Right lobe of liver (tissue), 6 donors: Measurements from ENCODE around the gene CETN1. TPM values are rescaled to one million over a fixed set of nuclear protein-coding genes. Genes with fewer than 3 reads are reported as not detected.
A peak's percentile ranks its signal among the peaks of the same experiment; 100 is the strongest.

ENCODE experiments used
- ATAC-seq, 4 donors: fragments of 200-7000 bp; cut with Tn5 transposase; one replicate each; pipeline ENCODE4 v1.9.1; 2020; ENCODE audit warnings: mild to moderate bottlenecking in 4 of 4, moderate library complexity in 4 of 4
- DNase-seq, 3 donors: peaks; one replicate each; pipeline ENCODE4 v3.0.0-alpha.2; 2020
- H3K27ac ChIP-seq, 3 donors: fragments of 200-600 bp; one replicate each; pipeline ENCODE4 v1.8.0; 2022
- H3K27me3 ChIP-seq, 2 donors: fragments of 200-600 bp; one replicate each; pipeline ENCODE4 v1.8.0; 2022
- H3K36me3 ChIP-seq, 4 donors: fragments of 200-600 bp; sonication (generic) in 1 of 4; one replicate each; pipeline versions ENCODE4 v1.5.1 to v1.8.0; 2017 to 2022; ENCODE audit warnings: control low read depth in 1 of 4
- H3K4me1 ChIP-seq, 4 donors: fragments of 200-600 bp; sonication (generic) in 1 of 4; one replicate each; pipeline versions ENCODE4 v1.5.1 to v1.8.0; 2017 to 2022; ENCODE audit warnings: control low read depth in 1 of 4
- H3K4me3 ChIP-seq, 3 donors: fragments of 200-600 bp; one replicate each; pipeline ENCODE4 v1.8.0; 2022
- H3K9me3 ChIP-seq, 4 donors: fragments of 200-600 bp; sonication (generic) in 1 of 4; one replicate each; pipeline versions ENCODE4 v1.5.1 to v1.8.0; 2017 to 2022; ENCODE audit warnings: control low read depth in 1 of 4
- POLR2A ChIP-seq: fragments of 450-650 bp; IDR thresholded peaks from one replicate; pipeline ENCODE4 v1.6.1; 2017; ENCODE audit warnings: antibody characterized with exemption, mild to moderate bottlenecking
- whole genome bisulfite sequencing: methylation state at CpG from one replicate; pipeline ENCODE4 v1.1.6; 2018; ENCODE audit warnings: low coverage, low lambda C conversion rate; ENCODE audit not compliant: insufficient coverage; ENCODE audit errors: missing lambda C conversion rate; 5-methylcytosine and 5-hydroxymethylcytosine counted together
- intact Hi-C, 2 donors: fragments of 100-400 bp; cut with DNase I; formaldehyde crosslinking; loops; one replicate each; pipeline versions ENCODE4 v1.11.2 to v1.14.1; 2022
- total RNA-seq, 6 experiments: library from RNA; depleted of rRNA in 2 of 6; stranded (reverse); fragments of >200 nt in 2 of 6; fragmentation: NEBNext Ultra II Directional in 3 of 6; extraction: Animal tissue kit (Norgen Biotek cat#: 25700) in 3 of 6; gene quantifications; one replicate each; pipeline versions ENCODE4 v1.1.0 to v1.2.4, GENCODE V29; 2016 to 2023
- TF ChIP-seq, protein P1 (sequence below), 4 donors: fragments of 200-600 bp in 3 of 4; fragments of 450-650 bp in 1 of 4; IDR thresholded peaks; one replicate each; pipeline versions ENCODE4 v1.5.1 to v1.8.0; 2016 to 2022; ENCODE audit warnings: antibody characterized with exemption in 4 of 4, mild to moderate bottlenecking in 2 of 4
- donor health status: DM: no; HTN: yes; CAD: no.
- donor health status: DM: no; HTN: no; CAD: no.
- donor health status: DM: no; HTN: no; CAD: no.
- donor health status: DM: no; HTN: yes; CAD: no.
- donor health status: DM: no; HTN: yes; CAD: no.

CETN1 gene
- total RNA-seq, 6 experiments from 2014 or later, result not detected

DNA sequence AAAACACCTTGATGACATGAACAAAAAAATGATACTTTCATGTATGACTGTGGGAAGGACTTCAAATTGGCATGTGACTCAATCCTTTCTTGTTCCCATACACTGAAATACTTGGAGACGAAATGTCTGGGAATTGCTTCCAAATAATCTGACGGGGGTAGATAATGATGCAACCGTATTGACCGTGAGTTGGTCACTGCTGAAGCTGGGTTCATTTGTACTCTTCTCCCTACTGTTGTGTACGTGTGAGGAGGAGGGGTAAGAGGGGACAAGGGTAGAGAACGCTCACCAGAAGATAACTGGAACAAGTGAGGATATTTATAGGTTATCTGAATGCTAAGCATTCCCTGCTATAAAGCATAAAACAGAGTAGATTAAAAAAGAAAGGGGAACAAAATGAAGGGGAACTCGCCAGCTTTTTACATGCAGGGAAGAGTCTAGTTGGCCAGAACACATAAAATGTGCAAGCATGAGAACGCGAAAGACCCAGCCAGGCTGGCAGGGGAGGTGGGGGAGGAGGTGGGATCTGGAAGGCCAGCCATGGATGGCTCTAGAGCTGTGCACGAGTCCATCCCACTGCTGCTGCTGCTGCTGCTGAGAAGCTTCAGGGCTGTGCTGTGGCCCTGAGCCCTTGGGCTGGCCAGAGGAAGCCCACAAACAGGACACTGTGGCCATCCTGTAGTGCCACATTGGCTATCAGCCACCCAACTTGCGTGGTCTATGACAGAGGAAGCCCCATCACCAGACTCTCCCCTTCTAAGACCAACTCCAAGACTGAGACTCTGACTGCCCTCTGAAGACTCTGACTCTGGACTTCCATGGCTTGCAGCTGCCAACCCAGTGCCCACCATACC, 15.2 kb upstream of the CETN1 start:
- H3K4me1 ChIP-seq, result no peaks in the 10 kb centered on the region
- intact Hi-C loops, result no loop called here
- WGBS, result 26% methylated on average over 9 of the region's 11 CpGs
- no peaks in the 10 kb centered on the region for H3K9me3 ChIP-seq
- ATAC-seq (peak in 1 of 4 donors; percentile 24), DNase-seq (no peak)
- H3K27me3 ChIP-seq, result no peaks in the 10 kb centered on the region
- H3K27ac ChIP-seq, result no peak overlapping the region
- no peaks in the 10 kb centered on the region for H3K36me3 ChIP-seq
- no peak for TF ChIP-seq POLR2A
- TF ChIP-seq, protein P1, sequence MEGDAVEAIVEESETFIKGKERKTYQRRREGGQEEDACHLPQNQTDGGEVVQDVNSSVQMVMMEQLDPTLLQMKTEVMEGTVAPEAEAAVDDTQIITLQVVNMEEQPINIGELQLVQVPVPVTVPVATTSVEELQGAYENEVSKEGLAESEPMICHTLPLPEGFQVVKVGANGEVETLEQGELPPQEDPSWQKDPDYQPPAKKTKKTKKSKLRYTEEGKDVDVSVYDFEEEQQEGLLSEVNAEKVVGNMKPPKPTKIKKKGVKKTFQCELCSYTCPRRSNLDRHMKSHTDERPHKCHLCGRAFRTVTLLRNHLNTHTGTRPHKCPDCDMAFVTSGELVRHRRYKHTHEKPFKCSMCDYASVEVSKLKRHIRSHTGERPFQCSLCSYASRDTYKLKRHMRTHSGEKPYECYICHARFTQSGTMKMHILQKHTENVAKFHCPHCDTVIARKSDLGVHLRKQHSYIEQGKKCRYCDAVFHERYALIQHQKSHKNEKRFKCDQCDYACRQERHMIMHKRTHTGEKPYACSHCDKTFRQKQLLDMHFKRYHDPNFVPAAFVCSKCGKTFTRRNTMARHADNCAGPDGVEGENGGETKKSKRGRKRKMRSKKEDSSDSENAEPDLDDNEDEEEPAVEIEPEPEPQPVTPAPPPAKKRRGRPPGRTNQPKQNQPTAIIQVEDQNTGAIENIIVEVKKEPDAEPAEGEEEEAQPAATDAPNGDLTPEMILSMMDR (IDR thresholded peaks at IDR 0.05), result no peak
- no peak overlapping the region for H3K4me3 ChIP-seq

DNA sequence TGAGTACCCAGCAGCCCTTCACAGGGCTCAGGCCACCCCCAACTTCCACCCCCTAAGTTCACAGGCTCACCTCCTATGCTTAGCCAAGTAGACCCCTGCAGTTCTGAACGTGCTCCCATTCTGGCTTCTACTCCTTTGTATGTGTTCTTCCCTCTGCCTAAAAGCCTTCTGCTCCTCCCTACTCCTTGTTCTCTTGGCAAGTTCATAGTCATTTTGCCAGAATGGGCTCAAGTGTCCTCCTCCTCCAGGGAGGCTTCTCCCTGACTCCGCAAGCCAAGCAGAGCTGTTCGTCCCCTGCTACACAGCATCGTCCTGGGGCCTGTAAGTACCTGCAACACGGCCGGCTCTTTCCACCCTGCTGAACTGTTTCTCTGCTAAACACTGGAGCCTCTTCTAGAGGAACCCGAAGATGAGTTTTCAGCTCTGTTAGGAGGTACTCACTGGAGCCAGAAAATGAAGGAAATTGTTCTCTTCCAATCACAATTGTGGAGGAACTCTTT, 14.6 kb upstream of the CETN1 start:
- ATAC-seq, result no peak
- DNase-seq, result no peak
- intact Hi-C loops, result no loop called here
- H3K9me3 ChIP-seq, result no peaks in the 10 kb centered on the region
- TF ChIP-seq, protein P1 (IDR thresholded peaks at IDR 0.05), result no peak
- no peak for TF ChIP-seq POLR2A
- no peak overlapping the region for H3K4me3 ChIP-seq
- H3K4me1 ChIP-seq, result no peaks in the 10 kb centered on the region
- no peak overlapping the region for H3K27ac ChIP-seq
- H3K36me3 ChIP-seq, result no peaks in the 10 kb centered on the region
- WGBS, result 68% methylated on average over 7 of the region's 7 CpGs
- no peaks in the 10 kb centered on the region for H3K27me3 ChIP-seq

DNA sequence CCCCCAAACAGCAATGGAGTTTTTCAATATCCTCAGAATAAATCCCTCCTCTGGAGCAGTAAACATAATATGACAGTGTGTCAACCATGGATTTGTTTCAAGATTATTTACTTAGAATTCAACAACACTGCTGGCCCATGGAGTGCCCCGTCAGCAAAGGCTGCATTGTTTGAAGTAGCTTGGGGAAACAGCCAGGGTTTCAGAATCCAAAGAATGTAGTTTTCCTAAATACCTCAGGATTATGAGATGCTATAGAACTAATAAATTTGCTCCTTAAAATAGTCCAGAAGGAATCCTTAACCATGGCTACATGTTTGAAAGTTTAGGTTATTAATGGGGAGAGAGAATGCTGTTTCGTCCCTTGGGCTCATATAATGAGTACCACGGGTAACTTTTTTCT, 13.1 kb upstream of the CETN1 start:
- TF ChIP-seq, protein P1 (IDR thresholded peaks at IDR 0.05), result no peak
- no peak for TF ChIP-seq POLR2A
- H3K4me1 ChIP-seq, result no peaks in the 10 kb centered on the region
- H3K27me3 ChIP-seq, result no peaks in the 10 kb centered on the region
- no peak overlapping the region for H3K27ac ChIP-seq
- intact Hi-C loops, result no loop called here
- H3K4me3 ChIP-seq, result no peak overlapping the region
- WGBS, result 57% methylated on average over 3 of the region's 3 CpGs
- no peak for DNase-seq
- ATAC-seq, result no peak
- no peaks in the 10 kb centered on the region for H3K36me3 ChIP-seq
- H3K9me3 ChIP-seq, result no peaks in the 10 kb centered on the region

DNA sequence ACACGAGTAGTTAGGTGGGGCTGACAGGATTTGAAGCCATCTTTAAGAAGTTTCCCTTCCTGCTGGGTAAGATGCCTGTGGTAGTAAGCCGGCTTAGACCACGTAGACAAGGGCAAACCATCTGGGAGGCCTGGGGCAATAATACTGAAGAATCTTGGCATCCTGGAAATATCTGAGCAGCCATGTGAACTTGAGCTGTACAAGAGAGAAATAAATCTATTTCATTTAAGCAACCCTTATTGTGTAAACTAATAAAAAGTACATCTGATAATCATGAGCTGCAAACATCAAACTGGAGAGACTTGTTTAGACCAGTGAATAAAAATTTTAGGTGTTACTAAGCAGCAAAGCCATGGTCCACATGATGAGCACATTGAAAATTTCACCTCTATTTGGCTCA, 11.4 kb upstream of the CETN1 start:
- Histone ChIP-seq H3K4me1 (no peaks in the 10 kb centered on the region), H3K27ac (no peak overlapping the region), H3K27me3 (no peaks in the 10 kb centered on the region), H3K9me3 (no peaks in the 10 kb centered on the region), H3K36me3 (no peaks in the 10 kb centered on the region), H3K4me3 (no peak overlapping the region)
- 63% methylated on average over 3 of the region's 3 CpGs for WGBS
- ATAC-seq (no peak), DNase-seq (no peak)
- intact Hi-C loops, result no loop called here
- TF ChIP-seq, protein P1 (IDR thresholded peaks at IDR 0.05), result no peak
- no peak for TF ChIP-seq POLR2A
